ENCODE results near the gene PCDHGC5.

The PCDHGC5 gene

GRCh38 chr5:141512911-141513626 lies 24.2 kb downstream of the PCDHGC5 start:
- DNase-seq (ENCODE audit: low read depth): no peak

- peak; percentile 15 for DNase-seq (ENCODE audit: low read depth)
Measured at GRCh38 chr5:141513627-141514329, 24.9 kb downstream of the PCDHGC5 start.

- DNase-seq (ENCODE audit: low read depth): no peak
Measured at GRCh38 chr5:141514330-141515133, 25.7 kb downstream of the PCDHGC5 start.

- no peak for DNase-seq (ENCODE audit: low read depth)
Measured at GRCh38 chr5:141515141-141515540, 26.3 kb downstream of the PCDHGC5 start.

GRCh38 chr5:141515946-141516671 lies 27.2 kb downstream of the PCDHGC5 start:
- no peak for DNase-seq (ENCODE audit: low read depth)

- DNase-seq (ENCODE audit: low read depth): no peak
Measured at GRCh38 chr5:141516672-141517025, 27.8 kb downstream of the PCDHGC5 start.

- DNase-seq (ENCODE audit: low read depth): no peak
Measured at GRCh38 chr5:141517312-141517711, 28.4 kb downstream of the PCDHGC5 start.

- no peak for DNase-seq (ENCODE audit: low read depth)
Measured at GRCh38 chr5:141517880-141518617, 29.2 kb downstream of the PCDHGC5 start.

- no peak for DNase-seq (ENCODE audit: low read depth)
Measured at GRCh38 chr5:141518618-141519015, 29.7 kb downstream of the PCDHGC5 start.

GRCh38 chr5:141519605-141520565 lies 31.0 kb downstream of the PCDHGC5 start:
- no peak for DNase-seq (ENCODE audit: low read depth)

GRCh38 chr5:141521244-141521781 lies 32.4 kb downstream of the PCDHGC5 start:
- no peak for DNase-seq (ENCODE audit: low read depth)

- no peak for DNase-seq (ENCODE audit: low read depth)
Measured at GRCh38 chr5:141522301-141522700, 33.4 kb downstream of the PCDHGC5 start.

- no peak for DNase-seq (ENCODE audit: low read depth)
Measured at GRCh38 chr5:141523991-141524390, 35.1 kb downstream of the PCDHGC5 start.

GRCh38 chr5:141524604-141525597 lies 36.0 kb downstream of the PCDHGC5 start:
- no peak for DNase-seq (ENCODE audit: low read depth)

- DNase-seq (ENCODE audit: low read depth): no peak
Measured at GRCh38 chr5:141525653-141526052, 36.8 kb downstream of the PCDHGC5 start.

GRCh38 chr5:141527426-141527825 lies 38.5 kb downstream of the PCDHGC5 start:
- DNase-seq (ENCODE audit: low read depth): no peak

GRCh38 chr5:141528291-141528984 lies 39.6 kb downstream of the PCDHGC5 start:
- no peak for DNase-seq (ENCODE audit: low read depth)

GRCh38 chr5:141529002-141529401 lies 40.1 kb downstream of the PCDHGC5 start:
- no peak for DNase-seq (ENCODE audit: low read depth)

Data from T-helper 22 cell (primary cell).